Gastrocnemius medialis (tissue), 4 donors: ENCODE results near the gene CRBN.

Experiments used
- POLR2A ChIP-seq, 2 donors: fragments of 450-650 bp; IDR thresholded peaks; one replicate each; pipeline ENCODE4 v1.6.1; 2017; ENCODE audit warnings: antibody characterized with exemption in 2 of 2, mild to moderate bottlenecking in 2 of 2, moderate library complexity in 2 of 2
- TF ChIP-seq, protein P1 (sequence below), 5 experiments: fragments of 450-650 bp in 3 of 5; fragments of 200-600 bp in 2 of 5; sonication (generic) in 2 of 5; IDR thresholded peaks in 4 of 5; conservative IDR thresholded peaks in 1 of 5; 1 replicate in 4 of 5; 2 replicates in 1 of 5; pipeline ENCODE4 v1.5.1; 2016 to 2019; ENCODE audit warnings: antibody characterized with exemption in 5 of 5, mild to moderate bottlenecking in 3 of 5, moderate library complexity in 3 of 5

DNA sequence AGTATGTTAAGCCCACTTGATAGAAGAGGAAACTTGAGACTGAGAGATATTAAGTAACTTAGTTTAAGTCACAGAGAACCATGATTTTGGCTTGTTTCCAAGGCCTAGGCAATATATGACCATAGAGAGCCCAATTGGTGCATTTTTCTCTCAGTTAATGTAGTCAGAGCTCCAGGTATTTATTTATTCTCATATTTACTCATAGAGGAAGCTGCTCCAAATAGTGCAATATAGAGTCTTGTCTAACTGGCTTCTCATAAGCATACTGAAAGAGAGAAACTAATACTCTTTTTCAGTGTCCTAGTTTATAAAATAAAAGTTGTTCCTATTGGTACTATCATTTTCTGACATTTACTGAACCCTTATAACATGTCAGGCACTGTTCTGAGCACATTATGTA, 37.6 kb downstream of the CRBN start:
- TF ChIP-seq, protein P1, sequence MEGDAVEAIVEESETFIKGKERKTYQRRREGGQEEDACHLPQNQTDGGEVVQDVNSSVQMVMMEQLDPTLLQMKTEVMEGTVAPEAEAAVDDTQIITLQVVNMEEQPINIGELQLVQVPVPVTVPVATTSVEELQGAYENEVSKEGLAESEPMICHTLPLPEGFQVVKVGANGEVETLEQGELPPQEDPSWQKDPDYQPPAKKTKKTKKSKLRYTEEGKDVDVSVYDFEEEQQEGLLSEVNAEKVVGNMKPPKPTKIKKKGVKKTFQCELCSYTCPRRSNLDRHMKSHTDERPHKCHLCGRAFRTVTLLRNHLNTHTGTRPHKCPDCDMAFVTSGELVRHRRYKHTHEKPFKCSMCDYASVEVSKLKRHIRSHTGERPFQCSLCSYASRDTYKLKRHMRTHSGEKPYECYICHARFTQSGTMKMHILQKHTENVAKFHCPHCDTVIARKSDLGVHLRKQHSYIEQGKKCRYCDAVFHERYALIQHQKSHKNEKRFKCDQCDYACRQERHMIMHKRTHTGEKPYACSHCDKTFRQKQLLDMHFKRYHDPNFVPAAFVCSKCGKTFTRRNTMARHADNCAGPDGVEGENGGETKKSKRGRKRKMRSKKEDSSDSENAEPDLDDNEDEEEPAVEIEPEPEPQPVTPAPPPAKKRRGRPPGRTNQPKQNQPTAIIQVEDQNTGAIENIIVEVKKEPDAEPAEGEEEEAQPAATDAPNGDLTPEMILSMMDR (IDR thresholded peaks at IDR 0.05 in 4 of 5, conservative IDR thresholded peaks at IDR 0.05 in 1 of 5) = no peak
- no peak for TF ChIP-seq POLR2A (IDR thresholded peaks at IDR 0.05)
